Upper lobe of right lung (tissue), 1 donor: Measurements from ENCODE around the gene ERI3. TPM values are rescaled to one million over a fixed set of nuclear protein-coding genes. Genes with fewer than 3 reads are reported as not detected.

Experiments
- ATAC-seq: fragments of 200-7000 bp; cut with Tn5 transposase; one replicate; pipeline ENCODE4 v1.9.1; 2020; ENCODE audit warnings: mild to moderate bottlenecking, moderate library complexity
- DNase-seq: peaks from one replicate; pipeline ENCODE4 v3.0.0-alpha.2; 2020
- H3K27ac ChIP-seq: fragments of 200-600 bp; one replicate; pipeline ENCODE4 v1.8.0; 2022
- H3K27me3 ChIP-seq: fragments of 200-600 bp; one replicate; pipeline ENCODE4 v1.8.0; 2022; ENCODE audit warnings: mild to moderate bottlenecking
- H3K36me3 ChIP-seq: fragments of 200-600 bp; one replicate; pipeline ENCODE4 v1.8.0; 2022
- H3K4me1 ChIP-seq: fragments of 200-600 bp; one replicate; pipeline ENCODE4 v1.8.0; 2022
- H3K4me3 ChIP-seq: fragments of 200-600 bp; one replicate; pipeline ENCODE4 v1.8.0; 2022; ENCODE audit warnings: mild to moderate bottlenecking
- H3K9me3 ChIP-seq: fragments of 200-600 bp; one replicate; pipeline ENCODE4 v1.8.0; 2022
- intact Hi-C: fragments of 100-400 bp; cut with DNase I; formaldehyde crosslinking; loops from one replicate; pipeline ENCODE4 v1.11.0; 2022
- total RNA-seq: library from RNA; stranded (reverse); fragmentation: NEBNext Ultra II Directional; extraction: Animal tissue kit (Norgen Biotek cat#: 25700); gene quantifications from one replicate; pipeline ENCODE4 v1.2.1, GENCODE V29; 2021
- TF ChIP-seq, protein P1 (sequence below): fragments of 200-600 bp; IDR thresholded peaks from one replicate; pipeline ENCODE4 v1.8.0; 2022; ENCODE audit warnings: antibody characterized with exemption
- donor health status: DM: no; HTN: yes; CAD: no; lungs with severe emphysema.

Gene ERI3
- total RNA-seq, 1 donor from 2014 or later, result 41.7 TPM

DNA sequence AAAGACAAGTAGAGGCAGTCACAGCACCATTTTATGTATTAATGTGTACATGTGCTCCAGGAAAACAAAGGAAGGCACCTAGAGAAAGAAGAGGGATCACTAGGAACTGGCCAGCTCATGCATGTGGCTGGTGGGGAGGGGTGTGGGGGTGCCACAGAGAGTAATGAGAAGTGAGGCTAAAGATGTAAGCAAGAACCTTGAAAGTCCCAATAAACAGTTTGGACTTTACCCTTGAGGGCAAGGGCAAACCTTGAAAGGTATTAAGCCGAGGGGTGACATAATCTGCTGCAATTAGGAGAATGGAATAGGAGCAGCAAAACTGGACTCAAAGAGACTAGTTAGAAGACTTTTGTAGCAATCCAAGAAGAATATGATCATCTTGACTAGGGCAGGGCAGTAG, 51.5 kb downstream of the ERI3 start:
- peaks cover 68% of the 10 kb centered on the region for H3K36me3 ChIP-seq
- TF ChIP-seq, protein P1, sequence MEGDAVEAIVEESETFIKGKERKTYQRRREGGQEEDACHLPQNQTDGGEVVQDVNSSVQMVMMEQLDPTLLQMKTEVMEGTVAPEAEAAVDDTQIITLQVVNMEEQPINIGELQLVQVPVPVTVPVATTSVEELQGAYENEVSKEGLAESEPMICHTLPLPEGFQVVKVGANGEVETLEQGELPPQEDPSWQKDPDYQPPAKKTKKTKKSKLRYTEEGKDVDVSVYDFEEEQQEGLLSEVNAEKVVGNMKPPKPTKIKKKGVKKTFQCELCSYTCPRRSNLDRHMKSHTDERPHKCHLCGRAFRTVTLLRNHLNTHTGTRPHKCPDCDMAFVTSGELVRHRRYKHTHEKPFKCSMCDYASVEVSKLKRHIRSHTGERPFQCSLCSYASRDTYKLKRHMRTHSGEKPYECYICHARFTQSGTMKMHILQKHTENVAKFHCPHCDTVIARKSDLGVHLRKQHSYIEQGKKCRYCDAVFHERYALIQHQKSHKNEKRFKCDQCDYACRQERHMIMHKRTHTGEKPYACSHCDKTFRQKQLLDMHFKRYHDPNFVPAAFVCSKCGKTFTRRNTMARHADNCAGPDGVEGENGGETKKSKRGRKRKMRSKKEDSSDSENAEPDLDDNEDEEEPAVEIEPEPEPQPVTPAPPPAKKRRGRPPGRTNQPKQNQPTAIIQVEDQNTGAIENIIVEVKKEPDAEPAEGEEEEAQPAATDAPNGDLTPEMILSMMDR, result no peak
- no peak overlapping the region for H3K4me3 ChIP-seq
- H3K4me1 ChIP-seq, result no peaks in the 10 kb centered on the region
- intact Hi-C loops, result no loop called here
- no peak for DNase-seq
- no peaks in the 10 kb centered on the region for H3K27me3 ChIP-seq
- H3K27ac ChIP-seq, result no peak overlapping the region
- no peak for ATAC-seq
- H3K9me3 ChIP-seq, result no peaks in the 10 kb centered on the region

DNA sequence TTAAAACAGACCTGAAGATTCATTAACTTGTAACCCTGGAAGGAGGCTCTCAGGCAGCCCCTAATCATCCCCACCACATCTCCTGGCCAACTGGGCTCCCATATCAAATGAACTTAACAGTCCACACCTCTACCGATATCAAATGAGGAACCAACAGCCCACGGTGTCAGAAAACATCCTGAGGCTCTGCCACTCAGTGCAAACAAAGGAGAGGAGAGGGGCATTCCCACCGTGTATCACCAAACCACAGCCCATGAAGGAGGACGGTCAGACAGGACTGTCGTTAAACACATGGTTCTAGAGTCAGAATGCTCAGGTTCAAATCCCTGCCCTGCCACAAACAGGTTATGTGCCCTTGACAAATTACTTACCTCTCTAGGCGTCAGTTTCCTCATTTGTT, 52.5 kb downstream of the ERI3 start:
- Histone ChIP-seq H3K36me3 (peaks cover 66% of the 10 kb centered on the region), H3K27me3 (no peaks in the 10 kb centered on the region), H3K4me3 (no peak overlapping the region), H3K9me3 (no peaks in the 10 kb centered on the region), H3K4me1 (no peaks in the 10 kb centered on the region), H3K27ac (no peak overlapping the region)
- intact Hi-C loops, result no loop called here
- TF ChIP-seq, protein P1, result no peak
- DNase-seq (no peak), ATAC-seq (no peak)

DNA sequence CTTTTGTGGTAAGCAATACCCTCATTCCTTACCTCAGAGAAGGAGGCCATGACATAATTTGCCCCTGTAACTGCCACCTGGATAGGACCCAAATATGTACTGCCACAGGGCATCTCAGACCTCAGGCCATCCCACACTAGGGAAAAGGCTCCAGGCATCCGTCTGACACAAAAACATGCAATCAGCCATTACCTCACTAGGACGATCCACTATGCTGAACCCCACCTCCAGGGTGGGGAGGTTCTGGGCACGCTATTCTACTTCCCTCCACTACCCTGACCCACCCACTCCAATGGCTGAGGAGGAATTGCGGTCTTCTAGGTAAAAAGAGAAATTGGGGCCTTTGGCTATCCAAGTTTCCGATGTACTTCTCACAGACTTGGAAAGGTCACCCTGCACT, 53.6 kb downstream of the ERI3 start:
- no peak overlapping the region for H3K4me3 ChIP-seq
- H3K36me3 ChIP-seq, result peaks cover 65% of the 10 kb centered on the region
- H3K27me3 ChIP-seq, result no peaks in the 10 kb centered on the region
- DNase-seq (no peak), ATAC-seq (no peak)
- H3K27ac ChIP-seq, result no peak overlapping the region
- no peaks in the 10 kb centered on the region for H3K4me1 ChIP-seq
- TF ChIP-seq, protein P1, result no peak
- intact Hi-C loops, result no loop called here
- H3K9me3 ChIP-seq, result no peaks in the 10 kb centered on the region

DNA sequence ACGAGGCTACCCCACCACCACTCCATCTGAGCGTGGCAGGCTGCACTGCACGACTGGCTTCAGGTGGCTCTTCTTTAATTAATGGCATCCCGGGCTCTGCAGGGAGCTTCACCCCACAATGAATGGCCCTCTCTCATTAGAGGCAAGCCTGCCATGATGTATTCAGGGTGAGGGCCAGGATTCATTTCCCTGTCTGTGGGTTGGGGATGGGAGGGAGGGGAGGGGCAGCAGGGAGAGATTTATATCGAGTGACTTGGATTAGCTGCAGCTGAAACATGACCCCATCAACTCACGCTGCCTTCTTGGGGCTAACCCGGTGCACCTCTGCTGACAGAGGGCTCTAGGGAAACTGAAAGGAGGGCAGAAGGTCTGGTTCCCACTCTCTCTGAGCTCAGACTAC, 54.2 kb downstream of the ERI3 start:
- TF ChIP-seq, protein P1, result no peak
- H3K4me1 ChIP-seq, result no peaks in the 10 kb centered on the region
- no peaks in the 10 kb centered on the region for H3K9me3 ChIP-seq
- no peak for ATAC-seq
- H3K36me3 ChIP-seq, result peaks cover 59% of the 10 kb centered on the region
- intact Hi-C loops, result no loop called here
- no peak overlapping the region for H3K4me3 ChIP-seq
- H3K27me3 ChIP-seq, result no peaks in the 10 kb centered on the region
- no peak overlapping the region for H3K27ac ChIP-seq
- no peak for DNase-seq

DNA sequence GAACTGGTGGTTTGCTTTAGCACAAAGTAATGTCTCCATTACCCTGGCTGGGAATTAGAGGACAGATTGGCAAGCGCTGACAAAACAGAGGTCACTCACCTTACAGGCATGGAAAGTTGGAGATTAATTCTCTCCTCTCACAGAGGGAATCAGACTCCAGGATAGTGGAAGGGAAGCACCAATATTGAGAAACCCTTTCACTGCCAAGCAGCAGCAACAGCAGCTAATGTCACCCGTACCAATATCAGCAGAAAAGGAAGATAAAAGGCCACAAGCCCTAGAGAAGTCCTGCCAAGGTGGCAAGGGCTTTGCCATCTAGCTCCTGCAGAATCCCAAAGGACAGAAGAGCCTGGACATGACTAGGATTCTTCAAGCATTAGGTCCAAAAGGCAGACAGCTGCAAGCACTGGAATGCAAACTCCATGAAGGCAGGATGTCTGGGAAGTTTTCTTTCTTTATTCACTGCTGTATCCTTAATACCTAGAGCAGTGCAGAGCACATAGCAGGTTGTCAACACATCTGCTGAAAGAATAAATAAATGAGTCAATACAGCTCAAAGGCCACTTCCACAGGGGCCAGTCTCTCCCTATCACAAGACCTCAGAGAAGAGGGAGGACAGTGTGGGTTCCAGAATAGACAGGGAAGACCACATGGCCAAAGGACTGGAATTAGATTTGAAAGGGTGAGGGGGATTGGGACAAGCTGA, 57.2 kb downstream of the ERI3 start:
- Histone ChIP-seq H3K36me3 (peaks cover 31% of the 10 kb centered on the region), H3K4me1 (no peaks in the 10 kb centered on the region), H3K27me3 (no peaks in the 10 kb centered on the region), H3K27ac (no peak overlapping the region), H3K4me3 (no peak overlapping the region), H3K9me3 (no peaks in the 10 kb centered on the region)
- TF ChIP-seq, protein P1, result no peak
- ATAC-seq (no peak), DNase-seq (no peak)
- intact Hi-C loops, result no loop called here

DNA sequence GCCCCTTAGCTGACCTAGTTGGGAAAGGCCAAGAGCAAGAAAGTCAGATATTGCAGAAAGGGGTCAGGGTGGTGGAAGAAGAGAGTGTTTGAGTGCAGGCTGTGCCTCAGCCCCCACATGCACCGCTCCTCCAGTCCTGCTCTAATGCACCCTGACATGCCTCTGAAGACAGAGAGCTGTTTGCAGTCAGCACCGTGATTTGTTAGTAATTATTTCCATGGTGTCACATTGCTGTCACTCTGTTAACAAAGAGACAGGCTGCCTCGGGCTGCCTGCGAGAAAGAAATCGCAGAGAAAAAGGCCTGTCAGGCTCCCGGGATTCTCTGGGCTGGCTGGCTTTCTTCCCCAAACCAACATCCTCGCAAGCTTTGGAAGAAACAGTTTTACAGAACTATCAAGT, 58.3 kb downstream of the ERI3 start:
- H3K36me3 ChIP-seq, result peaks cover 21% of the 10 kb centered on the region
- H3K4me3 ChIP-seq, result no peak overlapping the region
- no peak overlapping the region for H3K27ac ChIP-seq
- intact Hi-C loops, result no loop called here
- ATAC-seq (no peak), DNase-seq (no peak)
- TF ChIP-seq, protein P1, result no peak
- H3K9me3 ChIP-seq, result no peaks in the 10 kb centered on the region
- no peaks in the 10 kb centered on the region for H3K4me1 ChIP-seq
- no peaks in the 10 kb centered on the region for H3K27me3 ChIP-seq
